Thyroid gland (tissue), 4 donors: ENCODE data around the gene VSIG2. TPM values are rescaled to one million over a fixed set of nuclear protein-coding genes. Genes with fewer than 3 reads are reported as not detected.

Source experiments
- DNase-seq, 2 donors: peaks; one replicate each; pipeline ENCODE4 v3.0.0-alpha.2; 2019
- H3K27ac ChIP-seq, 3 donors: fragments of 200-600 bp; sonication (generic); 1 replicate in 2 of 3; 2 replicates in 1 of 3; pipeline ENCODE4 v1.5.1; 2016 to 2019; ENCODE audit warnings: mild to moderate bottlenecking in 1 of 3, moderate library complexity in 1 of 3
- H3K27me3 ChIP-seq: fragments of 200-600 bp; sonication (generic); one replicate; pipeline ENCODE4 v1.5.1; 2019
- H3K36me3 ChIP-seq, 2 donors: fragments of 200-600 bp; sonication (generic); one replicate each; pipeline ENCODE4 v1.5.1; 2016 to 2019
- H3K4me1 ChIP-seq, 2 donors: fragments of 200-600 bp; sonication (generic); one replicate each; pipeline ENCODE4 v1.5.1; 2017 to 2019
- H3K4me3 ChIP-seq, 3 donors: fragments of 200-600 bp; sonication (generic); replicated peaks in 1 of 3; 1 replicate in 2 of 3; 2 replicates in 1 of 3; pipeline ENCODE4 v1.5.1; 2016; ENCODE audit warnings: mild to moderate bottlenecking in 1 of 3
- H3K9me3 ChIP-seq: fragments of 200-600 bp; sonication (generic); one replicate; pipeline ENCODE4 v1.5.1; 2017
- CTCF ChIP-seq, 6 experiments: fragments of 200-600 bp in 3 of 6; fragments of 450-650 bp in 3 of 6; sonication (generic) in 3 of 6; IDR thresholded peaks; one replicate each; pipeline ENCODE4 v1.5.1; 2016 to 2019; ENCODE audit warnings: antibody characterized with exemption in 6 of 6, mild to moderate bottlenecking in 2 of 6, inconsistent platforms in 1 of 6, moderate library complexity in 1 of 6
- POLR2A ChIP-seq, 2 donors: fragments of 450-650 bp; IDR thresholded peaks; one replicate each; pipeline ENCODE4 v1.6.1; 2017; ENCODE audit warnings: antibody characterized with exemption in 2 of 2, mild to moderate bottlenecking in 2 of 2, moderate library complexity in 1 of 2
- WGBS, 2 donors: methylation state at CpG; one replicate each; pipeline ENCODE4 v1.1.5; 2017; 5-methylcytosine and 5-hydroxymethylcytosine counted together
- intact Hi-C: fragments of 100-400 bp; cut with DNase I; formaldehyde crosslinking; loops from one replicate; pipeline ENCODE4 v1.15.1; 2023
- total RNA-seq, 4 donors: library from RNA; depleted of rRNA; stranded (reverse); fragments of >200 nt; gene quantifications; one replicate each; pipeline ENCODE4 v1.2.3, GENCODE V29; 2016

Gene VSIG2
- total RNA-seq, result 10 to 100 TPM; 23.7 to 54.5 (median 28.8) TPM

GRCh38 chr11:124751741-124752470, at the start of gene VSIG2:
Gene VSIG2 (minus strand): TSS chr11:124752255. CDS start chr11:124752137, 118 bp downstream.
- peak within 1 kb of the TSS; percentile 22 to 35 (median 25) for H3K4me3 ChIP-seq
- intact Hi-C loops, result no loop called here

GRCh38 chr11:124801014-124801413, 49.0 kb upstream of the VSIG2 start:
- H3K4me1 ChIP-seq, result peaks cover 22 to 33% of the 10 kb centered on the region in 2 donors
- H3K4me3 ChIP-seq, result peak overlapping the region; percentile 54 to 86 (median 72)
- H3K27me3 ChIP-seq, result no peaks in the 10 kb centered on the region
- no peak for DNase-seq
- H3K27ac ChIP-seq, result peak overlapping the region; percentile 95 to 98 (median 98)
- H3K9me3 ChIP-seq, result no peaks in the 10 kb centered on the region
- no peaks in the 10 kb centered on the region for H3K36me3 ChIP-seq
- intact Hi-C loops, result no loop called here
- TF ChIP-seq POLR2A (IDR thresholded peaks at IDR 0.05) (no peak), CTCF (IDR thresholded peaks at IDR 0.05) (no peak)
- 18% methylated on average over 8 of the region's 8 CpGs for WGBS, 2 donors

More at GRCh38 chr11:124751741-124752470, at the start of gene VSIG2:
- peak in 1 of 2 donors; percentile 50 for TF ChIP-seq POLR2A (IDR thresholded peaks at IDR 0.05)
- TF ChIP-seq CTCF (IDR thresholded peaks at IDR 0.05), result no peak
- peaks cover 8 to 25% of the 10 kb centered on the region in 2 donors for H3K36me3 ChIP-seq
- H3K9me3 ChIP-seq, result no peaks in the 10 kb centered on the region
- peaks cover 36 to 83% of the 10 kb centered on the region in 2 donors for H3K4me1 ChIP-seq
- peak within 1 kb of the TSS; percentile 94 to 97 (median 97) for H3K27ac ChIP-seq
- WGBS, 2 donors, result 25 to 27% methylated on average over 27 to 34 of the region's 42 CpGs
- no peaks in the 10 kb centered on the region for H3K27me3 ChIP-seq
- peak; percentile 73 to 74 for DNase-seq

GRCh38 chr11:124800226-124800929, 48.3 kb upstream of the VSIG2 start, which contains the start of gene MSANTD2:
Gene MSANTD2 (minus strand): TSS chr11:124800406. CDS start chr11:124800380, 26 bp downstream.
- H3K27ac ChIP-seq, result peak within 1 kb of the TSS; percentile 95 to 98 (median 98)
- peak; percentile 78 to 80 for DNase-seq
- H3K9me3 ChIP-seq, result no peaks in the 10 kb centered on the region
- TF ChIP-seq POLR2A (IDR thresholded peaks at IDR 0.05) (peak; percentile 52 to 89), CTCF (IDR thresholded peaks at IDR 0.05) (no peak)
- H3K27me3 ChIP-seq, result no peaks in the 10 kb centered on the region
- intact Hi-C loops, result no loop called here
- 0 to 2% methylated on average over 15 to 30 of the region's 62 CpGs for WGBS, 2 donors
- H3K4me3 ChIP-seq, result peak within 1 kb of the TSS; percentile 54 to 86 (median 72)
- H3K4me1 ChIP-seq, result peaks cover 22 to 33% of the 10 kb centered on the region in 2 donors
- no peaks in the 10 kb centered on the region for H3K36me3 ChIP-seq

DNA sequence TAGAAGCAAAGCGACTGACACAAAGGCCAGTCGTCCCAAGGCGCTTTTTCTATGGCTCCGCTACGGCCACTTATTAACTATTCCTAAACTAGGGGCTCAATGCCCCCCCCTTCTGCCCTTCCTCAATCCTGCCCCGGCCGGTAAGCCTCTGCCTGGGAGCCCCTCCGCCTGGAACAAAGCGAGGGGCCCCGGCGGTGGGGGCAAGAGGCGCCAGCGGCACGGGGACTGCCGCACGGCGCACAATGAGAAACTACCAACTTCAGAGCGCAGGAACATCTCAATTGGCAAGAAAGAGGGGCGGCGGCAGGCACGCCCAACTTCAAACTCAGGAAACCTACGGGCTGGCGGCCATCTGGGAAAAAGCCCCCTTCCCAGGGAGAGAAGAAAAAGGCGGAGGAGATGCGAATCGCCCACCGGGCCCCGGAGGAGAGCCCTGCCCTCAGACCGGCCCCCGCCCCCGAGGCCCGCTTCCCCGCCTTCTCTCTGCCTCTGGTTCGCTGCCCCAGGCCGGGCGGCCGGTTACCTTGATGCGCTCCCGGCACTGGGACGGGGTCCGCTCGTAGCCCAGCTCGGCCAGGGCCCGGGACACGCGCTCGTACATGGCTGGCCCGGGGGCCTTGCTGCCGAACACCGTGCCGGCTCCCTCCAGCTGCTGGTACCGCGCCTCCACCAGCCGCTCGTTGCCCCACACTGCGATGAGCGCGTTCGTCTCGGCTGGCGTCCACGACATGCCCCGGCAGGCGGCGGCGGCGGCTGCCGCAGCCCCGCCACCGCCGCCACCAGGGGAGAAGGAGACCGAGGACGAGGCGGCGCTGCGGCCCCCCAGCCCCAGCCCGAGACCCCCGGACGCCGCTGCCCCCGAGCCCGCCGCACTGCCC, 47.5 kb upstream of the VSIG2 start:
- 0 to 1% methylated on average over 23 to 28 of the region's 83 CpGs for WGBS, 2 donors
- Histone ChIP-seq H3K9me3 (no peaks in the 10 kb centered on the region), H3K36me3 (no peaks in the 10 kb centered on the region), H3K4me1 (peaks cover 27 to 33% of the 10 kb centered on the region in 2 donors), H3K27me3 (no peaks in the 10 kb centered on the region), H3K4me3 (peak overlapping the region; percentile 54 to 86 (median 72)), H3K27ac (peak overlapping the region; percentile 95 to 98 (median 98))
- TF ChIP-seq CTCF (IDR thresholded peaks at IDR 0.05) (no peak), POLR2A (IDR thresholded peaks at IDR 0.05) (peak in 1 of 2 donors; percentile 18)
- DNase-seq, result peak; percentile 33 to 58
- intact Hi-C loops, result loop anchor here (5.0 to 10.0 kb wide), 2 partner anchors 37 to 55 kb away; partner anchors contain the start of gene ESAM
